ENCODE measurements around the gene PRKCI.

- no peak for TF ChIP-seq GATA3 (IDR thresholded peaks at IDR 0.05; ENCODE audit: low read depth, low read length)
- TF ChIP-seq GATA2 (IDR thresholded peaks at IDR 0.05; ENCODE audit: low read depth, low read length), result no peak
Measured at GRCh38 chr3:170353485-170353884, 131.3 kb downstream of the PRKCI start.
